GM21367 (cell line): ENCODE results near the gene STXBP6.

Experiments
- ATAC-seq: cut with Tn5 transposase; IDR thresholded peaks from one replicate; pipeline ENCODE4 v1.9.1; 2021; ENCODE audit not compliant: unreplicated experiment

Gene STXBP6

DNA sequence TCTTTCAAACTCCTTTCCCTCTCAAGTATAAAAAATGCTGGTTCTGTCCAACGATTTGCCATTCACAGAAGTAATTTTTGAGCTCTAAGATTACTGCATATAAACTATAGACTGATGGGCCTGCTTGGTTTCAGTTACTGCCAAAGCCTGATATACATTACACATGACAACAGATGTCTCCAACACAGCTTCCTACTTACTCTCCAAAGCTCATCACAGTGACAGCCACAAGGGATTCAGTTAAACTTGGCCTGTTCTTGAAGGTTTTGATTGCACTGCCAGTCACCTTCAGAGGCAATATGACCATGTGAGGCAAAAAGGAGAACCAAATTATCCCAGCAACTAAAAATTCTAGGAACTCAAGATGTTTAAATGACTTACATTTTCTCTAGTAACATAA, 30.1 kb downstream of the STXBP6 start:
- ATAC-seq: no peak

DNA sequence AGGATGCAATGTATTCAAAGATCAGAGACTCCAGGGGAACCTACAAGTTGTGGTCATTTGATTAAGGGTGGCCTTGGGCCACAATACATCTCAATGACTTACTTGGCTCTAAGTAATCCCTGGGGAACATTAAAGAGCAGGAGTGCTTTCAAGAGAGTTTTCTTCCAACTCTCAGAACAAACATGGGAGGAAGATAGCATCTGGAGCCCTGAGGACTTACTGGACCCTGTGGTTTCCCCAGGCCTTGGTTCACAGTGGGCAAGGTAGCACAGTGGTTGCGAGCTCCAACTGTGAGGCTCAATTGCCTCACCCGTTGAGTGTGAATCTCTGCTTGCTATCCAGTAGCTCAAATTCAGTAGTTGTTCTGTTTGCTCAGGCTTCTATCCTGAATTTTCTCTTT, 32.4 kb downstream of the STXBP6 start:
- no peak for ATAC-seq

DNA sequence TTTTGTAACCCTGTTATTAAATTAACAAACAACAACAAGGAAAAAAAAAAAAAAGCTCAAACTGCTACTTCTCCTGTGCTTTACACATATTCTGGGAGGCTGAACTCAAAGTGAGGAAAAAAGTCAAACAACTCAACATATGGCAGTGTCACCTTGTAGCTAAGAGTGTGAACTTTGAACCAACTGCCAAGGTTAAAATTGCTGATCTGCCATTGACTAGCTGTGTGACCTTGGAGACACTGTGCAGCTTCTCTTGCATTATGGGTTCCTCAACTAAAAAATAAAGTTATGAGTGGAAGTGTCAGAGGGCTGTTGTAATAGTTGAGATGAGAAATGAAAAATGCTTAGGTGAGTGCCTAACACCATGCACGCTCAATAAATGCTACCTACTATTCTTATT, 34.2 kb downstream of the STXBP6 start:
- no peak for ATAC-seq

DNA sequence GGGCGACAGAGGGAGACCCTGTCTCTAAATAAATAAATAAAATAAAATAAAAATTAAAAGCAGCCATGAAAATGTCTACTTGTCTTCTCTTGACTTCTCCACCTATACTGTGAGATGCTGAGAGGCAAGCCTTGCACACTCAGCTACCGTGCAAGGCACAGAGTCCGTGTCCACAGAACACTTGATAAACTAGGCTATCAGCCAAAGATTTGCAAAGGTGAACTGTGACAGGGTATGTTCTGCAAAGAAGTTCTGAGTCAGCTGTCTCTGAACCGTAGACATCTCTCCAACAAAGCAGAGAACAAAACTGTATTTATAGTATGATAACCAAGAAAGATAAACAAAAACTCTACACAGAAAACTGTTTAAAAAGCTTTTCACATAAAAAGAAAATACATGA, 35.5 kb downstream of the STXBP6 start:
- no peak for ATAC-seq

GRCh38 chr14:25011095-25011494, 38.9 kb downstream of the STXBP6 start:
- ATAC-seq: no peak

DNA sequence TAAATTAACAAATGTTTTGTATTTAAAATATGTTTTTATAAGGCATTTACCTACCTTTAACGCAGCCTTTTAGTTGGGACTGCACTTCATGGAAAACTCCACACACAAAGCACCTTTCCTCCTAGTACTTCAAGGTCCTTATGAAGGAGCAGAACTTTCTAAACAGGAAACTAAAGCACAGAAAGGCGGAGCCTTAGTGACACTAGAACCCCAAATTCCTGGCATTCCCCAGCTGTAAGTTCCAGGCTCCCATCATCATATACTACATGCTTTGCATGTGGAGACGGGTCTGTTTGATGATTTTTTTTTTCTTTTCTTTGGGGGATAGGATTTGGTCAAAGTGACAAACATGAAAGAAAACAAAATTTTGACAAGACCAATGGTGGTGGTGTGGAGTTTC, 39.5 kb downstream of the STXBP6 start:
- ATAC-seq: no peak

- no peak for ATAC-seq
Observed at GRCh38 chr14:25009891-25010290, 40.1 kb downstream of the STXBP6 start.

DNA sequence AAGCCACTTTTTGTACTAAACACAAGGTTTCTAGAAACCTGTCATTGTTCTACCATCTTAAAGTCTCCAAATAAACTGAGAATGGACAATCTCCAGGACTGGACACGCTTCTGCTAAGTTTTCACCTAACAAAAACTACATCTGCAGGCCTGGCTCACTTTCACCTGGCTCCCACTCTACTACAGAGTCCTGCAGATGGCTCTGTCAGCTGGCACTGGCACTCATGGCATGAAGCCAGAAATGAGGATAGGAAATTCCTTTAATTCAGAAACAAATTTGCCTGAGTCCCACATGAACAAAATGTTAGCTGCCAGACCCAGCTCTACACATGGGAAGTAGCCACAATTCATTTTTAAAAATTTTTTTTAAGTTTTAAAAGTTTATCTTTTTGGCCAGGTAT, 42.1 kb downstream of the STXBP6 start:
- no peak for ATAC-seq

GRCh38 chr14:25006961-25007795, 42.8 kb downstream of the STXBP6 start:
- no peak for ATAC-seq

DNA sequence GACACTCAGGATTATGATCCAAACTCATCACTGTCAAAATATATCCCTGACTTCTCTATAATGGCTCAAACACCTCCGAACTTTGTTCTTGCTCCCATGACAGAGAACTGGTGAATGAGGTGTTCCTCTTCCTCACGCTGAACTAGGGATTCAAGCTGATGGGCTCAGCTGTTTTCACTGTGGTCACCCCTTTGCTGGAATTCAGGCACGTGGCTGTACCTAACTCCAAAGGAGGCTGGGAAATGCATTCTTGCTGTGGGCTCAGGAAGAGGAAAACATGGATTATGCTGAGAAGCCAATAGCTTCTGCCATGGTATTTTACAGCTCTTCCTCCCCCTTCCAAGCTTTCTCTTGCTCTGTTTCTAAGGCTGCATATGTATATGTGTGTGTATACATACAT, 43.9 kb downstream of the STXBP6 start:
- no peak for ATAC-seq

- no peak for ATAC-seq
Observed at GRCh38 chr14:25004389-25004809, 45.5 kb downstream of the STXBP6 start.

DNA sequence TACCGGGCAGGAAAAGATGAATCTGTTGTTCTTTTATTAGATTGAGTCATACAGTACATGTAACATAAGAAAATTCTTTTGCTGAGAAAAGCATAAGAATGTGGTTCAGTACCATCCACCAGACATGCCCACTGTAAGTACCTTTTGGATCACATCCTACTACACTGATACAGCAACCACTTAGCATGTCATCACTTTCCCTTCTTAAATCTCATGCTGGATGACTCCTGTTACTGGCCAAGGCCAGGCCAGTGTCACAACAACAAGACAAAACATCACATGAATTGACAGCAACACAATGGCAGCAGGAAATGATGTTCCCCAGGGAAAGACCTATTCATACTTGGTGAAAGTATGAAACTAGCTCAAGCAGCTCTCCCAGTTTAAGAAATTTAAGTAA, 46.4 kb downstream of the STXBP6 start:
- no peak for ATAC-seq

DNA sequence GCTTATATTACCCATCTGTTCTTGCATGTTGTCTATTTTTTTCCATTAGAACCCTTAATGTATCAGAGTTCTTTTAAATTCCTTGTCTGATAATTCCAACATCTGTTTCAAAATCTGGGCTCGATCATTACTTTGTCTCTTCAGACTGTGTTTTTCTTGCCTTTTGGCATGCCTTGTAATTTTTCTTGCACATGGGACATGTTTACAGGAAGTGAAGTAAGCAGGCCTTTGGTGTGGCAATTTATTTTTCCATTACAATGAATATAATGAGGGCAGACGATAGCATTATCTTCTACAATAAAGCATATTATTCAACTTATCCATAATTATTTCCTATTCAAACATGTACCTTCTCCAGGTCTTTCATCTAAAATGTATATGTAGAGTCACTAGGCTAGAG, 48.3 kb downstream of the STXBP6 start:
- no peak for ATAC-seq

- no peak for ATAC-seq
Observed at GRCh38 chr14:25001156-25001555, 48.8 kb downstream of the STXBP6 start.

- no peak for ATAC-seq
Observed at GRCh38 chr14:24999157-24999556, 50.8 kb downstream of the STXBP6 start.

DNA sequence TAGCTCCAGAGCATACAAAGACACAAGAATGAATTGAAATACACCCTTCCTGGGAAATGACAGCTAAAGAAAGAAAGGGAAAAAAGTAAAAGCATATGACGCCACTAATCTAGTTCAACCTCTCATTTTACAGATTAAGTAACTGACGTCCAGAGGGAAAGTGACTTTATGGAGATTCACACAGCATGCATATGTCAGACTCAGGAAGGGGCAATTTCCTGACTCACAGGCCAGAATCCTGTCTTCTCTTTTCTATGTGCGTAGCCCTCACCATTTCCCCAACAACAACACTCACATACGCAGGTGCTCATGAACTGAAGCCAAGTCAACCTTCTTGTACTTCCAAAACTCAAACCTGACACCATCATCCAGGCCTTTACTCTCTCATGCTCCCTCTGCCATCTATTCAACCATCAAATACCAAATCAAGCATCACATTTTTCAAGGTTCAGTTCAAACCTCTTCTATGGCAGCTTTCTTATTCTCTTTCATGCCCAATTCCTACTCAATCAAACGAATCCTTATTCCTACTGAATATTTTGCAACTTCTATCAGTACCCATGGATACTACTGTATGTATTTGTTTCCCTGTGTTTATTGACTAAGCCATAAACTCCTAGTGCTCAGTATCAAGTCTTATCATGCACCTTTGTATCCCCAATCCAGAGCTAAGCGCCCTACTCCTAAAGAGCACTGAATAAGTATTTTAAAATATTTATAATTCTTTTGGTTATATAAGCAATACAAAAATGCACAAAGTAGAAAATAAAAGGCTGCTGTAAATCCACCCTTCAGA, 52.8 kb downstream of the STXBP6 start:
- no peak for ATAC-seq

DNA sequence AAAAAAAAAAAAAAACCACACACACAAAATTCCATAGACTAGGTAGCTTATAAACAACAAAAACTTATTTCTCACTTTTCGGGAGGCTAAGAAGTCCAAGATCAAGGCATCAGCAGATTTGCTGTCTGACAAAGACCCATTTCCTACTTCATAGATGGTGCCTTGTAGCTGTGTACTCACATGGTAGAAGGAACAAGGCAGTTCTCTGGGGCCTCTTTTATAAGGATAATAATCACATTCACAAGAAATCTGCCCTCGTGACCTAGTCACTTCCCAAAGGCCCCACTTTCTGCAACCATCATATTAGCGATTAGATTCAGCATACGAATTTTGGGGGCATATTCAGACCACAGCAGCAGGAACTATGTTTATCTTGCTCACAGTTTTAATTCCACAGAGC, 54.9 kb downstream of the STXBP6 start:
- ATAC-seq: no peak

DNA sequence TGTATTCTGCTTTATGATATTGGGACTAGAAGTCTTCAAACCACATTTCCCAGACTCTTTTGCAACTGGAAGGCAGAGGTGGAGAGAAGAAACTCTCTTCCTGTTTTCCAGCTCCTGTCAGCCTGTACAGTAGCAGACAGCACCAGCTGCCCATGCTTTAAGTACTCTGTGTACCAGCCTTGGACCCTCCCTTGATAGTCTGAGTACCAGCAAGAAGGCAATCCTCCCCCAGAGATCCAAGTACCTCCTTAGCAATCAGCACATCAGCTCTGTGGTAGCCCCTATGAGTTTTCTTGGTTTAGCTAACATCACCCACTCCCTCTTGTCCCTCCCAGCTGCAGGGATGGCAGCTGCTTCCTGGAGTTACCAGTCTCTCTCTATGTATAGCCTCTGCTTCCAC, 56.3 kb downstream of the STXBP6 start:
- ATAC-seq: no peak

DNA sequence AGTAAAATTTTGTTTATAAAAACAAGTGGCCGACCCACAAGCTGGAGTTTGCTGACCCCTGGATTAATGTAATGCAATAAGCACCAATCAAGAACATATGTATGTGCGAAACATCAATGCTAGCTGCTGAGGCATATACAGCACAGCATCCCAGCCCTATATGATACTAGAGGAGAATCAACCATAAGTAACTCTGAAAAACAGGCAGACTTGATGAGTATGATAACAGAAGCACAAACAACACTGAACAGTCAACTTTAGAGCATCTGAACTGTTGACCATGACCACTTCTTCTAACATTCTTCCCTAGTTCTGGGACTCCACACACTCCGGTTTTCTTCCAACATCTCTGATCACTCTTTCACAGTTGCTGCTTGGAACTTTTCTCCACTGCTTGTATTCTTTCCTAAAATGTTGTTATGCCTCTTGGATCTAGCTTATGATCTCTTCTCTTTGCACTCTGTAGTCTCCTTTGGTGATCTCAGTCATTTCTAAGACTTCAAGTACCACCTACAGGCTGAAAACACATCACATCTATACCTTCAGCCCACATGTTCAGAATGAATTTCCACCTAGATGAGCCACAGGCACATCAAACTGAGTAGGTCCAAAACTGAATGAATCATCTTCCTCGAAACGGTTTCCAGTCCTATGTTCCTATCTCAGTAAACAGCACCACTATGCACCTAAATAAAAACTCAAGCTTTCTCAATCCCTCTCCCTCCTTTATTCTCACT, 57.2 kb downstream of the STXBP6 start:
- no peak for ATAC-seq

GRCh38 chr14:24991821-24992220, 58.1 kb downstream of the STXBP6 start:
- ATAC-seq: no peak

- no peak for ATAC-seq
Observed at GRCh38 chr14:24991288-24991687, 58.7 kb downstream of the STXBP6 start.

GRCh38 chr14:24990773-24991172, 59.2 kb downstream of the STXBP6 start:
- no peak for ATAC-seq
